SU-DHL-6 (cell line): ENCODE measurements around the gene IFNL3.

Experiments used
- CTCF ChIP-seq: fragments of 200-600 bp; sonication (generic); IDR thresholded peaks from one replicate; pipeline ENCODE4 v1.5.1; 2017; ENCODE audit warnings: antibody characterized with exemption, mild to moderate bottlenecking, low read length, moderate library complexity; ENCODE audit not compliant: insufficient read depth, poor library complexity, severe bottlenecking
- EZH2phosphoT487 ChIP-seq: fragments of 200-600 bp; sonication (generic), shearing (Covaris generic); conservative IDR thresholded peaks from 2 replicates; pipeline ENCODE4 v1.6.1; 2018; ENCODE audit warnings: mild to moderate bottlenecking, antibody characterized with exemption, low read length, moderate library complexity, mixed read lengths

GRCh38 chr19:39193803-39194202, 51.0 kb downstream of the IFNL3 start:
- TF ChIP-seq EZH2phosphoT487, result no peak
- TF ChIP-seq CTCF, result no peak
